ENCODE measurements around the gene HSPB6.

HSPB6 gene

GRCh38 chr19:35780058-35780457 is 23.2 kb upstream of the HSPB6 start:
- TF ChIP-seq TAF1 (IDR thresholded peaks at IDR 0.05; ENCODE audit: borderline replicate concordance, insufficient read depth, low read length) (no peak), POLR2AphosphoS5 (IDR thresholded peaks at IDR 0.05; ENCODE audit: low read depth, low read length) (no peak), SIN3A (IDR thresholded peaks at IDR 0.05; ENCODE audit: borderline replicate concordance, insufficient read depth, low read length) (no peak), FOXP2 (optimal IDR thresholded peaks at IDR 0.05; ENCODE audit: borderline replicate concordance, extremely low read depth, extremely low read length, insufficient read depth) (no peak)
- TF ChIP-seq, protein P1, sequence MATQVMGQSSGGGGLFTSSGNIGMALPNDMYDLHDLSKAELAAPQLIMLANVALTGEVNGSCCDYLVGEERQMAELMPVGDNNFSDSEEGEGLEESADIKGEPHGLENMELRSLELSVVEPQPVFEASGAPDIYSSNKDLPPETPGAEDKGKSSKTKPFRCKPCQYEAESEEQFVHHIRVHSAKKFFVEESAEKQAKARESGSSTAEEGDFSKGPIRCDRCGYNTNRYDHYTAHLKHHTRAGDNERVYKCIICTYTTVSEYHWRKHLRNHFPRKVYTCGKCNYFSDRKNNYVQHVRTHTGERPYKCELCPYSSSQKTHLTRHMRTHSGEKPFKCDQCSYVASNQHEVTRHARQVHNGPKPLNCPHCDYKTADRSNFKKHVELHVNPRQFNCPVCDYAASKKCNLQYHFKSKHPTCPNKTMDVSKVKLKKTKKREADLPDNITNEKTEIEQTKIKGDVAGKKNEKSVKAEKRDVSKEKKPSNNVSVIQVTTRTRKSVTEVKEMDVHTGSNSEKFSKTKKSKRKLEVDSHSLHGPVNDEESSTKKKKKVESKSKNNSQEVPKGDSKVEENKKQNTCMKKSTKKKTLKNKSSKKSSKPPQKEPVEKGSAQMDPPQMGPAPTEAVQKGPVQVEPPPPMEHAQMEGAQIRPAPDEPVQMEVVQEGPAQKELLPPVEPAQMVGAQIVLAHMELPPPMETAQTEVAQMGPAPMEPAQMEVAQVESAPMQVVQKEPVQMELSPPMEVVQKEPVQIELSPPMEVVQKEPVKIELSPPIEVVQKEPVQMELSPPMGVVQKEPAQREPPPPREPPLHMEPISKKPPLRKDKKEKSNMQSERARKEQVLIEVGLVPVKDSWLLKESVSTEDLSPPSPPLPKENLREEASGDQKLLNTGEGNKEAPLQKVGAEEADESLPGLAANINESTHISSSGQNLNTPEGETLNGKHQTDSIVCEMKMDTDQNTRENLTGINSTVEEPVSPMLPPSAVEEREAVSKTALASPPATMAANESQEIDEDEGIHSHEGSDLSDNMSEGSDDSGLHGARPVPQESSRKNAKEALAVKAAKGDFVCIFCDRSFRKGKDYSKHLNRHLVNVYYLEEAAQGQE (IDR thresholded peaks at IDR 0.05; ENCODE audit: insufficient read depth in 1 of 2, low read depth in 2 of 2, low read length in 2 of 2), result no peak

- TF ChIP-seq FOXP2 (optimal IDR thresholded peaks at IDR 0.05; ENCODE audit: borderline replicate concordance, extremely low read depth, extremely low read length, insufficient read depth) (no peak), SIN3A (IDR thresholded peaks at IDR 0.05; ENCODE audit: borderline replicate concordance, insufficient read depth, low read length) (no peak), TAF1 (IDR thresholded peaks at IDR 0.05; ENCODE audit: borderline replicate concordance, insufficient read depth, low read length) (no peak), POLR2AphosphoS5 (IDR thresholded peaks at IDR 0.05; ENCODE audit: low read depth, low read length) (no peak)
- TF ChIP-seq, protein P1 (IDR thresholded peaks at IDR 0.05; ENCODE audit: insufficient read depth in 1 of 2, low read depth in 2 of 2, low read length in 2 of 2), result no peak
These were observed 22.2 kb upstream of the HSPB6 start for GRCh38 chr19:35779033-35779432.

DNA sequence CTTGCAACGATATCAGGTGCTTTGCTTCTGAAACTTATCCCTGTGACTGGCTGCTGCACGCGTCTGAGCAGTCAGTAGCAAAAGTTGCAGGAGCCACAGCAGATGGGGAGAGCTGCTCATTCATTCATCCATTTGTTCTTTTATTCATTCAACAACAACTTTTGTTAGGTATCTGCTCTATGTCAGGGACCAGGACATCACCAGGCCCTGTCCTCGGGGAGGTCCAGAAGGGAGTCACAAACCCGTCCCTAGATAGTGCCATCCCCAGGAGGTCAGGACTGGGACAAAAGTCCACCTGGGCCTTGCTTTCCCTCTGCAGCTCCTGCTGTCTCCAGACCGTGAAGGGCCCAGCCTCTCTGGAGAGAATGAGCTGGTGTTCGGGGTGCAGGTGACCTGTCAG is 21.1 kb upstream of the HSPB6 start:
- TF ChIP-seq, protein P1 (IDR thresholded peaks at IDR 0.05; ENCODE audit: insufficient read depth in 1 of 2, low read depth in 2 of 2, low read length in 2 of 2), result no peak
- TF ChIP-seq FOXP2 (optimal IDR thresholded peaks at IDR 0.05; ENCODE audit: borderline replicate concordance, extremely low read depth, extremely low read length, insufficient read depth) (no peak), TAF1 (IDR thresholded peaks at IDR 0.05; ENCODE audit: borderline replicate concordance, insufficient read depth, low read length) (no peak), POLR2AphosphoS5 (IDR thresholded peaks at IDR 0.05; ENCODE audit: low read depth, low read length) (no peak), SIN3A (IDR thresholded peaks at IDR 0.05; ENCODE audit: borderline replicate concordance, insufficient read depth, low read length) (no peak)

DNA sequence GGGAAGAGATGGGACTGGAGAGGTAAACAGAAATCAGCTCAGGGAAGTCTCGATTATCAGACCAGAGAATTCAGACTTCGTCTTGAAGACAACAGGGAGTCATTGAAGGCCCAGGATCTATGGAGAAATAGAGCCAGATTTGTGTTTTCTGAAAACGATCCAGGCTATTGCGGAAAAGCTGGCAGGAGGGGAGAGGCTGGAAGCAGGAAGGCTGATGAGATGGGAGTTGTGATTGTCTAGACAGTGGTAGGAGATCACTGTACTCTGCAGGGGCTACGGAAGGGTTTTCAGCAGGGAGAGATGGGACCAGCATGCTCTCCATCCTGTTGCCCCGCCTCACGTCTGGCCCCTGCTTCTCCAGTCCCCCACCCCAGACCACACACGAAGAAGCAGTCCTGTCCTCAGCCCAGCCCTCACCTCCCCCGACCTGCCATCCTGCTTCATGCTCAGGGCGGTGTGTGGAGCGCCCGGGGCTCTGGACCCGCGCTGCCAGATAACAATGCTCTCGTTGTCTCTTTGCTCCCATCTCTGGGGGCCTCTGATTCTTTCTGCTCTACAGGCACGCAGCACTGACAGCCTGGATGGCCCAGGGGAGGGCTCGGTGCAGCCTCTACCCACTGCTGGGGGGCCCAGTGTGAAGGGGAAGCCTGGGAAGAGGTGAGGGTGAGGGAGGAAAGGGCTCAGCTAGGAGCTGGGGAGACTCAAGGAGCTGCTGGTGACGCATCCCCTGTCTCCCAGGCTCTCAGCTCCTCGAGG is 20.4 kb upstream of the HSPB6 start:
- TF ChIP-seq TAF1 (IDR thresholded peaks at IDR 0.05; ENCODE audit: borderline replicate concordance, insufficient read depth, low read length) (no peak), FOXP2 (optimal IDR thresholded peaks at IDR 0.05; ENCODE audit: borderline replicate concordance, extremely low read depth, extremely low read length, insufficient read depth) (no peak), SIN3A (IDR thresholded peaks at IDR 0.05; ENCODE audit: borderline replicate concordance, insufficient read depth, low read length) (no peak), POLR2AphosphoS5 (IDR thresholded peaks at IDR 0.05; ENCODE audit: low read depth, low read length) (no peak)
- TF ChIP-seq, protein P1 (IDR thresholded peaks at IDR 0.05; ENCODE audit: insufficient read depth in 1 of 2, low read depth in 2 of 2, low read length in 2 of 2), result no peak
